ENCODE results near the gene ZNF710.

- TF ChIP-seq SP1 (IDR thresholded peaks at IDR 0.05; ENCODE audit: low read depth) (no peak), EGR1 (IDR thresholded peaks at IDR 0.05; ENCODE audit: low read depth) (no peak), CTCF (IDR thresholded peaks at IDR 0.05 in 2 of 3, conservative IDR thresholded peaks at IDR 0.05 in 1 of 3; ENCODE audit: borderline replicate concordance in 1 of 3, insufficient read depth in 1 of 3, low read depth in 2 of 3, low read length in 2 of 3) (no peak), POLR2A (IDR thresholded peaks at IDR 0.05; ENCODE audit: borderline replicate concordance, extremely low read depth, insufficient read depth, insufficient read length) (no peak), YY1 (IDR thresholded peaks at IDR 0.05; ENCODE audit: extremely low read depth, insufficient replicate concordance, low read depth, low read length) (no peak), MAX (IDR thresholded peaks at IDR 0.05) (no peak), EZH2phosphoT487 (IDR thresholded peaks at IDR 0.05; ENCODE audit: borderline replicate concordance) (no peak), POLR2AphosphoS5 (IDR thresholded peaks at IDR 0.05; ENCODE audit: low read depth, low read length) (no peak), EZH2 (IDR thresholded peaks at IDR 0.05) (no peak), TCF7L2 (IDR thresholded peaks at IDR 0.05; ENCODE audit: borderline replicate concordance, extremely low read depth, insufficient read depth, insufficient read length) (no peak), ZNF274 (IDR thresholded peaks at IDR 0.05; ENCODE audit: low read depth, low read length) (no peak)
- TF ChIP-seq, protein P1, sequence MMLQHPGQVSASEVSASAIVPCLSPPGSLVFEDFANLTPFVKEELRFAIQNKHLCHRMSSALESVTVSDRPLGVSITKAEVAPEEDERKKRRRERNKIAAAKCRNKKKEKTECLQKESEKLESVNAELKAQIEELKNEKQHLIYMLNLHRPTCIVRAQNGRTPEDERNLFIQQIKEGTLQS (IDR thresholded peaks at IDR 0.05): no peak
Measured at GRCh38 chr15:90114451-90114901, 113.4 kb downstream of the ZNF710 start.
